ENCODE results near the gene MYO1A.
"Not testable (repeated sequence)": the region's sequence is repeated elsewhere in the genome, so short reads cannot be mapped to it uniquely, and the experiment has no call there.

Gene MYO1A

DNA sequence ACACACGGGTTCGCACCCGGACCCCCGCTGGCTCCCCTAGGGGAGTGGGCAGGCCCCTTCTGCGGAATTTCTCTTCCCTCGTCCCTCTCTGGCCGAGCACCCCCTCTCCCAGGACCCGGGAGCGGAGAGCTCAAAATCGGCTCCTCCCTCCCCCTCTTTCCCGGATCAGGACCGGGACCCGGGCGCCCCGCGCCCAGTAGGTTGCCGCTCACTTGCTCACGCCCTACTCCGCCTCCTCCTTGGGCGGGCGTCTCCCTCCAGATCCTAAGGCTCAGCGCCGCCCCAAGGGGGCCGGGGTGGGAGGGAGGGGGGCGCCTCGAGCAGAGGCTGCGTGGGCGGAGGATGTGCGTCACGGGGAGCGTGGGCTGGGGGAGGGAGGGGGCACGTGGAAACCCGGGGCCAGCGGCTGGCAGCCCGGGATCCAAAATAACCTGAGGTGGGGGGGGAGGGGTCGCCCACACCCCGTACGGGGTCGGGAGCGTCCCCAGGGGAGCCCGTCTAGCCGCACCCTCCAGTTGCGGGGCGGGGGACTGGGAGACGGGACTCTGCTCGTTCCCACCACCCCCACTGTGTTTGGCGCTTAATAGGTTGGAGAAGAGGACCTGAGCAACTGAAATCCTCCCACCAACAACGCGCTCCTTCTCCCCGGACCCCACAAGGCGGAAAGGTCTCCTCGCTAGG lies 37.2 kb upstream of the MYO1A start:
- DNase-seq = peak; percentile 92

DNA sequence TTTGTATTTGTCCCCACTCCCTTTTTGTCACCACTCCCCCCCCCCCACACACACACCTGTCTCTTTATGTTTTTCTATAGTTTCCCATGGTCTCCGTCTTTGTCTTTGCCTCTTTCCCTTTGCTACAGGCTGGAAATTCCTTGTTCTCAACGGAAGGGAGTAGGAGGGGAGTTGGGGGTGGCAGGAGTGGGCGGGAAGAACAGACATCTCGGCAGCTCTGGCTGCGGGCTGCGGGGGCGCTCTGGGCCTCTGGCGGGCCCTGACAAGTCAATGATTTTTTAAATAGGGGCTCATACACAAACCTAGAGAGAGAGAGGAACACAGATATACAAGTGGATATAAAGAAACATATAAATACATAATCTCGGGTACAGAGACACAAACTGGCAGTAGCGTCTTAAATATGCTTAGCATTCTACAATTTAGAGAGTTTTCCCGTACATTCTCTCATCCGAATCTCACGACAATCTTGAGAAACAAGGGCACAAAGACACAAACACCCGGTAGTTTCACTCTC lies 36.6 kb upstream of the MYO1A start:
- peak; percentile 73 for DNase-seq

DNA sequence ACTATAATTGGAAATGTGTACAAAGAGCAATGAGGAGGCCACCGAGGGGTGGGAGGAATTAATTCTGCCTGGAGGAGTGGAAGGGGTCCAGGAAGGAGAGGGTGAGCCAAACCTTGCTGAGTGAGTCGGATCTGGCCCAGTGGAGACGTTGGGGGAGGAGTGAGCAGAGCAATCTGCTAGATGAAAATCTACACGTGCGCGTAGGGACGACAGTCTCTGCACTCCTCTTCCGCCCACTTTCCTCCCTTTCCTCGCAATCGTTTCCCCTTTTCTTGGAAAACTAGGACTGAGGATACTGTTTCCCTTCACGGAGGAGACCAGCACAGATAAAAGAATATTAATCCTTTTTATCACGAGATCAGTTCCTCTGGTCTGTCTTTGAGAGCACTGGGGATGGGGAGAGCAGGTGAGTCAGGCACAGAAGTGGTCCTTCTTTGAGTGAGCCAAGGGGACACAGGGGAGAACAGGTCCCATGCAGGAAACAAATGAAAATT lies 36.1 kb upstream of the MYO1A start:
- DNase-seq = peak; percentile 74

DNA sequence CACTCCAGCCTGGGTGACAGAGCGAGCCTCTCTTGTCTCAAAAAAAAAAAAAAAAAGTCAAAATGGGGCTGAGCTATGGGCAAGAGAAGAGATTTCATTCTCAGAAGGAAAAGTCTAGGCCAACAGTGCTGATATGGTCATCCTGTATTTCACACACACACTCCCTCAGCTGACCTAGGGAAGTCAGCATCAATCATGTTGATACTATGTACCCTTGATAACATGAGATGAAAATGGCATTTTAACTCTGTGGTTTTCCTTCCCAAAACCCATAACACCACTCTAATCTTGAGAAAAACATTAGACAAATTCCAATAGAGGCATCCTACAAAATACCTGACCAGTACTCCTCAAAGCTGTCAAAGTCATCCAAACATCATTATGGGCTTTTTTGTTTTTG lies 30.9 kb upstream of the MYO1A start:
- no peak for DNase-seq

DNA sequence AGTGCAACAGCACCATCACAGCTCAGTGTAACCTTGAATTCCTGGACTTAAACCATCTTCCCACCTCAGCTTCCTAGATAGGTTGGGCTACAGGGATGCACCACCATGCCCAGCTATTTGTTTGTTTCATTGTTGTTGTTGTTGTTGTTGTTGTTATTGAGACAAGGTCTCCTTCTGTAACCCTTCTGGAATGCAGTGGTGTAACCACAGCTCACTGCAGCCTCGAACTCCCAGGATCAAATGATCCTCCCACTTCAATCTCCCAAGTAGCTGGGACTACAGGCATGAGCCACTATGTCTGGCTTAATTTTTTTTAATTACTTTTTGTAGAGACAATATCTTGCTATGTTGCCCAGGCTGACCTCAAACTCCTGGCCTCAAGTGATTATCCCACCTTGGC lies 29.9 kb upstream of the MYO1A start:
- DNase-seq = no peak

DNA sequence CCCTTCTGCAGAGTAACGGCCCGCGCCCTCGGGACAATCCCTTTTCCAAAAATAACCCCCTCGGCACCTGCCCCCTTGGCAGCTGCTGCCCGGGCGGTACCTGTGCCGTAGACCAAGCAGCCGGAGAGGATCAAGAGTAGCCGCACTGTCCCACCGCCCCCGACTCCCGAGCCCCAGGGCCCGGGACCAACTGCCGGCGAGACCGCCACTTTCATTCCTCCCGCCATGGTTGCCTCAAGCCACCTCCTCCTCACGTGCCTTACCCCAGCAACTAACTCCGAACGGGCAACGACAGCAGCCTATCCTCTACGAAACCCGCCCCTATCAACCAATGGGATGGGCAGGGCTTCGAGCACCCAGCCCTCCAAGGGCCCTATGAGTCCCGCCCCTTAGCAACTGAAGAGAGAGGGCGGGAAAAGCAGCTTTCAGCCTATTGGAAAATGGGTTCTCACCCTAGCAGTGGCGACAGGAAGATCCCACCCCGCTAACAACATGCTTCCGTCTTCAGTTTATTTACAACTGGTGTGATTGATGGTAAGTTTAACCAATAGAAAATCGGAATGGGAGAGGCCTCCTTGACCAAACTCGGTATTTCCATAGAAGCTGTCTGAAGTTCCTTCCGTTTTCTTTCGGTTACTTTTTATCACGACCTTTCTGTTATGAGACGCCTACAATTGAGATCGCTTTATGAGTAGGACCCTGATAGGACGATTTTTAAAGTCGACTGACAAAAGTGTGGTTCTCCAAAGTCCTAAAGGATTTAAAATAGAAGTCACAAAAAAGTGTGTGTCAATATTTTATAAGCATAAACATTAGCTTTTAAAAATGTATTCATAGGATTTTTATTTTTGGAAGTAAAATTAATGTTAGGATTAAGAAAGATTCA lies 28.8 kb upstream of the MYO1A start, which contains the start of gene NEMP1:
Gene NEMP1 (minus strand): TSS at position 273 of the 886 bp plus-strand sequence. CDS start 46 bp downstream, at position 227.
- DNase-seq = peak; percentile 100

DNA sequence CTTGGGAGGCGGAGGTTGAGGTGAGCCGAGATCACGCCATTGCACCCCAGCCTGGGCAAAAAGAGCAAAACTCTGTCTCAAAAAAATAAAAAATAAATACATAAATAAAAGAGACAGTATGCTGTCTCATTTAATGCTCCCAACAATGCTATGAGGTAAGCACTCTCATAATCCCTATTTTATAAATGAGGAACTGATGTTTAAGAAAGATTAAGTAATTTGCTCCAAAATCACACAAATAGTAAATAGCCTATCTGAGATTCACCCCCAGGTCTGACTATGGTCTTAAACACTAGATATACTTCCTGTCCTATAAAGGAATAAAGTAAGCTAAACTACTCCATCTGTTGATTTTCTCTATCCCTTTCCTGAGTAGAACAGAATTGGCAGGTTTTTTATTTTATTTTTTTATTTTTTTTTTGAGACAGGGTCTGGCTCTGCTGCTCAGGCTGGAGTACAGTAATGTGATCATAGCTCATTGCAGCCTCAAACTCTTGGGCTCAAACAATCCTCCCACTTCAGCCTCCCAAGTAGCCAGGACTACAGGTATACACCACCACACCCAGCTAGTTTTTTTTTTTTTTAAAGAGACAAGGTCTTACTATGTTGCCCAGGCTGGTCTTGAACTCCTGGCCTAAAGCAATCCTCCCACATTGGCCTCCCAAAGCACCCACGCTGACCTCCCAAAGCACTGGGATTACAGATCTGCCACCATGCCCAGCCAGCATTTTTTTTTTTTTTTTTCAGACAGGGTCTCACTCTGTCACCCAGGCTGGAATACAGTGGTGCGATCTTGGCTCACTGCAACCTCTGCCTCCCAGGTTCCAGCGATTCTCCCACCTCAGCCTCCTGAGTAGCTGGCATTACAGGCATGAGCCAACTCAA lies 23.9 kb upstream of the MYO1A start:
- not testable (repeated sequence) for DNase-seq

DNA sequence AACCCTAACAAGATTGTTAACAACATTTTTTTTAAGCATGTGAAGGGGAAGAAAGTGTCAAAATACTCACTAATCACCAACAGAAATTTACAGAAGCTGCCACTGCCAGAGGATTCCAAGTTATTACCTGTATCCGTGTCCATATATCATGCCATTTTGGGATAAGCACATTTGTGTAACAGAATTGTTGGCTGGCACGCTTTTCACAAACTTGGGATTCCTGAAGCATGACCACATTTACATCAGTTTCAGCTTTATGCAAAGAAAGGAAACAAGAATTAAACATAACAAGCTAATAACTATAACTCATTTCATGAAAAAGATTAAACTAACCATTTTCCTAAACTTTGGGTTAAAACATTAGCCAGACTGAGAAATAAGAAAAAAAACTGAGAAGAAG lies 22.7 kb upstream of the MYO1A start:
- no peak for DNase-seq

DNA sequence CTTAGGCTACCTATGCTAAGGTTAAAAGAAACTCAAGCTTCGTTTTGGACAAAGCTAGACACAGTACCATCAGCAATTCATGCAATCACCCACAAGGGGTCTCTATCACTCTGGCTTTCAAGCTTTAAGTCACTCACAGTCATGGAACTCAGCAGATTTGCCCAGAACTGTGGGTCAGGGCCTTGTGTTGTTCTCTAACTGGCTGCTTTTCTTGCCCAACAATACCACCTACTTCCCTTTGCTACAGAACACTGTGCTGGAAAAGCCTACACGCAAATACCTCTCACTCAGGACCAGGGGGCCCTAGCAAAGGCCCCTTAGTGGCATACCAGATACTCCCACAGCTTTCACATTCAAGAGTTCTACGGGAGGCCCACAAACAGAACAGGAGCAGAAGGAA lies 19.6 kb upstream of the MYO1A start:
- DNase-seq = peak; percentile 94

DNA sequence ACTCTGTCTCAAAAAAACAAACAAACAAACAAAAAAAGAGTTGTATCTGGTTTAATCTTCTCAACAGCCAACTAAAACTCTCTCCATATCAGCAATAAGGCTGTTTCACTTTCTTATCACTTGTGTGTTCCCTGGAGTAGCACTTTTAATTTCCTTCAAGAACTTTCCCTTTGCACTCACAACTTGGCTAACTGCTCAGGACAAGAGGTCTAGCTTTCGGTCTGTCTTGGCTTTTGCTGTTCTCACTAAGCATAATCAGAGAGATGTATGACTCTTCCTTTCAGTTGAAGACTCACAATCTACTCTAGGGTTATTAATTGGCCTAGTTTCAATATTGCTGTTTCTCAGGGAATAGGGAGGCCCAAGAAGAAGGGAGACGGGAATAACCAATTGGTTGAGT lies 16.3 kb upstream of the MYO1A start:
- DNase-seq = no peak

DNA sequence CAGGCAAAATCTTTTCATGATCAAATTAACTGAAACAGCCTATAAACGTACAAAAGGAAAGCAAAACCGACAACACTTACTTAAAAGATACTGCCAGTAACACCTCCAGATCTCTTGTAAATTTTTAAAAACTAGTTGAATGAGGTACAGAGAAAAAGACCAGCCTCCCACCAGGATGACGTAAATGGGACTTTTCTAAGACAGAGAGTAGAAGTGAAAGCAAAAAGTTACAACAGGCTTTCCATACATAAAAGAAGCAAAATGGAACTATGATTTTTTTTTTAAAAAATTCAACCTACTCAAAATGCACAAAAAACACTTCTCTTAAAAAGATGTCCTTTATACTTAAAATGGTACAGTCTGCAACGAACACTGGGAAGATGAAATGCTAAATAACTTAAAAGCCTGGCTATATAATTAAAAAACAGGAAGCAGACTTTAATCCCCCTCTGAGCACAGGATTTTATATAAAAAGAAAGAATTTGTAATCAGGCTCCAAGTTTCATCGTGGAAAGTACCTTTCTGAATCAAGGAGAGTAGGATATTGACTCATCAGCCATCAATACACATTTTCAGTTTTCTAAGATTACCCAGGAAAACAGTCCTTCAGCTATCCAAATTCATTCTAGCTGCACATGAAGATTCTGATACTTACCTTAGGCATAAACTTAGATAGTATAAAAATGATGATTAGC lies 14.2 kb upstream of the MYO1A start:
- no peak for DNase-seq

DNA sequence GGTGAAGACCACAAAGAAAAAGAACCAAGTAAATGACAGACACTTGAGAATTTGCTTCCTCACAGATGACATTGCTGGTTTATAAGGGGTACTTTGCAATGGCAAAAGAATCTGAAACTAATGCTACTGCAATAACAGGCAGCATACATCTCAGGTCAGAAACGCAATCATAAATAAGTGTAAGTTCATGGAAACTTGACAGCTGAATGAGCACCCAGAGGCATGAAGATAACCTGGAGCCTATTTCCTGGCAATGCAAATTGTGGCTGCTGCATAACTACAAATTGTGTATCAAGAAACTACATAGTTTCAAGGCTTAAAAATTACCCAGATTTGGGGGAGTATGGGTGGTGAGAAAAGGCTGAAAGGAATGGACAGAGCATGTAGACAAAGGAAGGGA lies 8.5 kb upstream of the MYO1A start:
- DNase-seq = no peak

DNA sequence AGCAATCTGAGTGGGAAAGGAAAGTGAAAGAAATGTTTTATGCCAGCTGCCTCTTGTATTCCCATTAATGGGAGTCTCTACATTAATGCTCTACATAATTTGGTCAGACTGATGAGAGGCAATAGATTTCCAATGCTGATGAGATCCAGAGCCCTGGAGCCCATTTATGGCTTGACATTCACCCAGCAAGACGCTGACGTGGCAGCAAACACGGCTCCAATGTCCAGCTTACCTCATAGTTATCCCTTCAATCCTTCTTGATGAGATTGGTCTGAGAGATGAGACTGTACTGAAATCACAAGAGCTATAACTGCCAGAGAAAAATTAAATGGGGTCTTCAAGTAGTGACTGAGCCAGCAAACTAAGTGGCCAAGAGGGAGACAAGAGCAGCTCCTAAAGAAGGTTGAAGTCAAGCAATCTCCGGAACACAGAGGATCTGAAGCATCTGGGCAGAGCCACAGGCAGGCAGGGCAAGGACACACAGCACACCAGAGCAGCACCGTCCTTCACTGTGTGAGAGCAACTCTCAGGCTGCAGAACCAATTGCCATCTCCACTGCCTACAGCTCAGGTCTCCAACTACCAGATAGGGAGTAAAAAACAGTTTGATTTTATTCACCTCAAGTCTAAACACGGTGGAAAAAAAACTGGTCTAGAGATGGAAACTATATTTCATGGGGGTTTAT lies 7.3 kb upstream of the MYO1A start:
- DNase-seq = no peak

DNA sequence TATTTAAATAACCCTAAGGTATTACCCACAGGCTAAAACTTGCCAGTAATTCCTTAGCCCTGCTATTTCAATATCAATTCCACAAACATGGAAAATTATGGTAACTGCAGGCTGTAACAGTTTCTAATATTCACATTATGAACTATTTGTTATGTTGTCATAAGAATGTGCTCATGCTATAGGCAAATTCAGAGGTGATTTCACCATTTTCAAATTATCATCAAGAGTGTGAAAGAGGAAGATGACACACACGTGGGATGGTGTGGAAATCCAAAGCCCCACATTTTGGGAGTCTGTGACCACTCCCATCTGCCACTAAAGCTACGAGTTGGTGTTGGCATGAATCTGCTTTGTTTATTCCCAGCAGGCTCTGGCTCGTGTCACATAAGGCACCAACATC lies 5.9 kb upstream of the MYO1A start:
- peak; percentile 42 for DNase-seq

DNA sequence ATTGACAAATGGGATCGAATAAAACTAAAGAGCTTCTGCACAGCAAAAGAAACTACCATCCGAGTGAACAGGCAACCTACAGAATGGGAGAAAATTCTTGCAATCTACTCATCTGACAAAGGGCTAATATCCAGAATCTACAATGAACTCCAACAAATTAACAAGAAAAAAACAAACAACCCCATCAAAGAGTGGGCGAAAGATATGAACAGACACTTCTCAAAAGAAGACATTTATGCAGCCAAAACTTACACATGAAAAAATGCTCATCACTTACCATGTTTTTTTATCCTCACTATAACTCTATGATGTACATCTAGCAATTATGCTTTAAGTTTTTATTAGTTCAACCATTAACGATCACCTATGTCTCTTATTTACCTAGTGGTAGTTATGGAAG lies 4.0 kb upstream of the MYO1A start:
- DNase-seq = not testable (repeated sequence)

DNA sequence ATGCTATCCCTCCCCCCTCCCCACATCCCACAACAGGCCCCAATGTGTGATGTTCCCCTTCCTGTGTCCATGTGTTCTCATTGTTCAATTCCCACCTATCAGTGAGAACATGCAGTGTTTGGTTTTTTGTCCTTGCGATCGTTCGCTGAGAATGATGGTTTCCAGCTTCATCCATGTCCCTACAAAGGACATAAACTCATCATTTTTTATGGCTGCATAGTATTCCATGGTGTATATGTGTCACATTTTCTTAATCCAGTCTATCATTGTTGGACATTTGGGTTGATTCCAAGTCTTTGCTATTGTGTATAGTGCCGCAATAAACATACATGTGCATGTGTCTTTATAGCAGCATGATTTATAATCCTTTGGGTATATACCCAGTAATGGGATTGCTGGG lies 3.2 kb upstream of the MYO1A start:
- DNase-seq = not testable (repeated sequence)

DNA sequence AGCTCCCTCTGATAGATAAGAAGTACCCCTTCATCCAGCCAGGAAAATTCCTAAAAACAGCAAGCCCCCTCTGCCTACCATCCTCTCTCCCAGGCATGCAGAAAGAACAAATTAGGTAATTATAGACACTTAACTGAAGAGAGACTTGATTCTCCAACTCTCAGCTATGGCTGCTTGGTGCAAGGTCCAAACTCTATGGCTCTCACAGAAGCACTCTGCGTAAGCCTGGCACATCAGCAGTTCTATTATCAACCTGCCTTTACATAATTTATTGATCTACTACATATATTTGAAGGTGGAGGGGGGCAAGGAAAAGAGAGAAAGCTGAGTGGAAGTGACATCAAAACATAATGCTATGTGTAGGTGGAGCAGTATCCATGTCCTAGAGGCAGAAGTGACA lies 1.1 kb upstream of the MYO1A start:
- DNase-seq = no peak

DNA sequence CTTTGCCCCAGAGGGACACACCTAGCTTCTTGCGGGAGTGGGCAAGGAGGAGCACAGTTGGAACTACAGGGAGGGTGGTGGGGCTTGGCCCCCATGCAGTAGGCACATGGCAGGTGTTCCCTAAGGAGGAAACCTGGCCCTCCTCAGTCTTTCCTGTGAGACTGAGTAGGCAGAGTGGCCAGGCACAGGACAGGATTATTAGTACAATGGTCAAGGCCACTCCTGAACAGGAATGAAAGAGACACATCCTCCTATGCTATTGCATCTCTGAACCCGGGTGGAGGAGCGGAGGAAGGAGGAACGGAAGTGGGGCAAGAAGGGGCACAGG lies 846 bp downstream of the MYO1A start:
- no peak for DNase-seq

DNA sequence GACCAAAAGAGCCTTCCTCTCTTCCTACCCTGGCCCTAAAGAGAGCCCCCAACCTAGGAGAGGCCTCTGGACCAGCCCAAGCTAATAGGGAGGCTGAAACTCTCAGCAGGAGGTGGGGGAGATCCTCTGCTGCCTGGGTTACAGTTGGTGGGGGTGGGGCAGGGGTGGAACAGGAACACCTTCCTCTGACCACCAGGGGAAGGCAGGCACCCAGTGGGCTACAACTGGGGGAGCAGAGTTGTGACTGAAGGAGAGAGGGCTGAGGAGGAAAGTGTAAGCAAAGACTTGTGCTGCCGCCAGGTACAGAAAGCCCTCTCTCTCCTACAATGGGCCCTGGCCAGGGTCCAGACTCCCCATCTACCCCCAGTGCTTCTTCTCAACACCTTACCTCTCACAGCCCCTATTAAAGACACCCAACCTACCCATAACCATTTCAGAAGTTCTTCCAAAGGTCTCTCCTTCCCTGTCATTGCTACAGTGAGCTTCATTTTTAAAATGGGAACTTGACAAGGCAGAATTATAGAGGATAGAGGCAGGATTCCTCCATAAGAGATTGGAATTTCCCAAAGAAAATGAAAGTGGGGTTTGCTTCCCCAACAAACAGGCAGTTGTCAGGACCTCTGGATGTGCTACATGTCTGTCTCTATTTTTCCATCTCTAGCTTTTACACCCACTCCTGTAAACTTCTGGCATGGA lies 1.4 kb downstream of the MYO1A start:
- no peak for DNase-seq

DNA sequence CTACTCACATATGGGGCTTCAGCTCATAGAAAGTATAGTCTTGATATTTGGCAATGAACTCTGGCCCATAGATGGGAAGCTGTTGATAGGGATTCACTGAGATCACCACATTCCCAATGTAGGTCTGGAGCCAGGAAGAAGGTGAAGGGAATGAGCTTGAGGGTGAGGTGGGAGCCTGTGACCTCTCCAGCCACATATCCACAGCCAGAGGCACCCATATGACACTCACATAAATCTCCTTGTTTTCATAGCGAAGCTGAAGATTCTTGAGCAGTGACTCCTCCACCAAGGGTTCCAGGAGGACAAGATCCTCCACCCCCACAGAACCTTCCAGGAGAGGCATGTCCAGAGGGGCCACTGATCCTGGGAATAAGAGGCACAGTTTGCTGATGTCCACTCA lies 1.9 kb downstream of the MYO1A start:
- no peak for DNase-seq
